HG03045 (cell line): Measurements from ENCODE around the gene SLC6A8.

Experiments used
- ATAC-seq: cut with Tn5 transposase; IDR thresholded peaks from one replicate; pipeline ENCODE4 v1.9.1; 2021; ENCODE audit warnings: mild to moderate bottlenecking, moderate library complexity; ENCODE audit not compliant: unreplicated experiment

SLC6A8 gene

DNA sequence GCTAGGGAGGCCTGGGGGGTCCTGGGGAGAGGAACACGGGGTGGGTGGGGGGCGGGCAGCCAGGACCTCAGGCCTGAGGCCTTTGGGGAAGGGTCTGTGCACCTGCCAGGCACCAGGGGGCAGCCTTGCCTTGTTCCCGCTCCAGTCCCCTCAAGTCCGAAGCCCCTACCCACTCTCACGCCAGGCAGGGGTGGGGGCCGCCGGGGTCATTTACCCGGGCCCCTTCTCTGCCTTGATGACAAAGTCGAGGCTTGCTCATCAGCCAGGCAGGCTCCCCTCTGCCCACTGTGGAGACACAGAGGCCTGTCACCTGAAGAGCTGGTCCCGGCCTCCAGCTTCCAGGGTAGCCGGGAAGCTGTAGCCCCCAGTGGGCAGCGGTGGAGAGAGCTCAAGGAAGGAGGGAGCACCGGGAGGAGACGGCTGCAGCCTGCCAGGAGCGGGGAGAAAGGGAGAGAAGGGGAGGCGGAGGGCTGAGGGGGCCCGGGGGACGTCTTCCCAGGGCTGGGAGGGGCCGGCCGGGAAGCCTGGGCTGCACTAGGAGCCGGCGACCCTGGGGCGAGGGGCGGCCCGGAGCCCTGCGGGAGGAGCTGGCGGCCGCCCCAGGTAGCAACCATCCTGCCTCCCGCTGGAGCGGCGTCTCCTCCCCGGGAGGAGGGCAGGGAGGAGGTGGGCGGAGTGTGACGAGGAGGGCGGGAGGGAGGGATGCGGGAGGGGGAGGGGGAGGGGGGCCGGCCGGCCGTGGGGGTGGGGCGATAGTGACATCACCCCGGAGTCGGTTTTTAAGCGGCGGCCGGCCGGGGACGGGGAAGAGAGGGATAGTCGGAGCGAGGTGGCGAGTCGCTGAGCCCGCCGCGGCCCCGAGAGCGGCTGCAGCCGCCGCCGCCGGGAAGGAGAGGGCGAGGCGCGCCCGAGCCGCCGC is at the start of gene SLC6A8:
Gene SLC6A8, plus strand, starts transcription at position 806 of the 919 bp plus-strand sequence. CDS start 649 bp downstream, outside the sequence.
- no peak for ATAC-seq

DNA sequence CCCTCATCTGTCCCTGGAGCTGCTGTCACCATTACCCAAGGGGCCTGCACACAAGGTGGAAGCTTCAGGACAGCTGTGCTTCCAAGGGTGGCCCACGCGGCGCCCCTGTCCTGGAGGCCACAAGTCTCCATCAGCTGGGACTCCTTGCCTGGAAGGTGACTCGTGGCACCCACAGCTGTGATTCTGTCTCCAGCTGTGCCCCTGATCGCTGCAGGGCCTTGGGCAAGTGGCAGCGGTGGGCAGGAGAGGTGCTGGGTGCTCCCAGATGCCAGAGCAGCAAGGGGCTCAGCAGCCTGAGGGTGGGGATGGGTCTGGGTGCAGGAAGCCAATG is 49.7 kb upstream of the SLC6A8 start:
- no peak for ATAC-seq

DNA sequence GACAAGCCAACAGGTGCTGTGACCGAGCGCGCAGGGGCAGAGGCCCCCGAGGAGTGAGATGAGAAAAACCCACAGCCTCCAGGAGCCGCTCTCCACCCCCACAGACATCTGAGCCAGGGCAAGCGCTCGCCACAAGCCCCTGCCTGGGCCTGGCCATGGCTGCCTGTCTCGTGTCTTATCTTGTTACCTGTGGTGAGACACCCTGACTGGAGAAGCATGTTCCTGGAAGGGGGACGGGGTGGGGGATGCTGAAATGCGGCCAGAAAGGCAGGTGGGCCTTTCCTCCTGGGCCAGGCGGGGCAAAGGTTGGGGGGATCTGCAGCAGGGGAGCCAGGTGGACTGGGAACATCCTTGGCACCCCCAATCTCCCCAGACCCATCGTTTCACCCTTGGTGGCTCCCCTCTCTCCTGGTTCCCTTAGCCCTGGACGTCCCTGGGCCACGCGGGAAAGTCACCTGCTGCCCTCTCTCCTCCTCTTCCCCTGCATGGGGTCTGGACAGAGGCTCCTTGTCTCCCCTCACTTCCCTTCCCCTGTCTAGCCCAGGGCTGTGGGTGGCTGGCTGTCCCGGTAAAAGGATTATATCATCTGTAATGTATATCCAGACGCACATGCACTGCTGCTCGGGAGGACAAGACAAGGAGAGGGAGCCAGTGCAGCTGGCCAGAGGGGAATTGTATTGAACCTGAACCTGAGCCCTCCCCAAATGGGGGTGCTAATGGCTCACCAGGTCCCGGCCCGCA is 49.1 kb upstream of the SLC6A8 start:
- no peak for ATAC-seq

DNA sequence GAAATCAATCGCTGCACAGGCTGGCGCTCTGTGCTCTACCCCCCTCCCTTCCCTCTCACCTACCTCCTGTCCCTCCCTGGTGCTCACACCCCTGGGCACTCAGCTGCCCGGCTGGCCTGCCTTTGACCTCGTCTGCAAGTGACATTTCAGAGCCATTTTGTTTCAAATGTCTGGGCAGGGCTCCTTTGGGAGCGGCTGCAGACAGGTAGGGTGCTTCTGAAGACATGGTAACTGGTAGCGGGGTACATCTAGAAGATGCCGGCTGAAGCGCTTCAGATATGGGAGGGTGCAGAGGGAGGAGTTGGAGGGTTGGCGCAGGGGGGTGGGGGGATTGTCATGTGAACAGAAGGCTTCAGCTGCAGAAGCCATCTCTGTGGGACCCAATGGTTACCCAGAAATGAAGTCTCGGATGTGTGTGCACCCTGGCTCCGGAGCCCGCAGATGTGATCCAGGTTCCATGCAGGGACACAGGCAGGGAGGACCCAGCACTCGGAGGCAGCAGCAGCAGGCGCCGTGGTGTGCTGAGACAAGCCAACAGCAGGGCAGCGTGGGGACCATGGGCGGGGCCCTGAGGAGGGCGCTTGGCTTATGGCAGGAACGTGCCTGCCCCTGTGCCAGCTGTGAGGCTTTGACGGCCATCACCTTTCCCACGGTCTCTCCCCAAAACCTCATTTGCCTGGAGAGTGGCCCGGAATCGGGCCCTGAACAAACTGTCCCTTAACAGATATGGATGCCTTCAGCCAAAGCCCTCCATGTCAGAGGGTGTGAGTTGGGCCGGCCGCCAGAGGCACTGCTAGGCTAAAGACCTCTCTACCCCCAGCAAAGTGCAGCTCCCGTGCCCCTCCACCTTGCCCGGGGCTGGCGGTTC is 48.3 kb upstream of the SLC6A8 start:
- no peak for ATAC-seq

DNA sequence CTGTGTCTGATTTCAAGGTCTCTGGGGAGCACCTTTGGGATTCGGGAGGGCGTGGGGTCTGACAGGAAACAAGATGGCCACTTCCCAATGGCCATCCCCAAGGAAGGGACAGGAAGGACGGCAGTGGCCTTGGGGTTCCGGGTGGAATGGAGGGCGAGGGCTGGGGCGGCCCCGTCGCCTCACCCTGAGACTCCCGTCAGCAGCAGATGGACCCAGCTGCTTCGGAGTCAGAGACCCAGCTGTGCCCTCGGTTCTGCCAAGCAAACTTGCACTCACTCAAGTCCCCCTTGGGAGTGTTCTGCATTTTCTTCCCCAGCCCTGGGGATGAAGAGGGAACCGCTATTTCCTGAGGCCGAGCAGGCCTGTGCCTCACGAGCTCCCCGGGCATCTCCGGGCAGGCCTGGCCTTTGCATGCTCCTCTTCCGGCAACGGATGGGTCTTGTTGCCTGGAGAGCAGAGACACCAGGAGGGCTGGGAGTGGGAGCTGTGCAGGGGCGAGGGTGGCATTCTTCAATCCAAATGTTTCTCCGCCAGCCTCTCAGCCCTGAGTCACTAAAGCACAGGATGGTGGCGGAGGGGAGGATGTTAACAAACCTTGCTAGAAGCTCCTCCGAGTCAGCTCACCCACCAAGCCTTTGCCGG is 47.6 kb upstream of the SLC6A8 start:
- ATAC-seq: no peak

DNA sequence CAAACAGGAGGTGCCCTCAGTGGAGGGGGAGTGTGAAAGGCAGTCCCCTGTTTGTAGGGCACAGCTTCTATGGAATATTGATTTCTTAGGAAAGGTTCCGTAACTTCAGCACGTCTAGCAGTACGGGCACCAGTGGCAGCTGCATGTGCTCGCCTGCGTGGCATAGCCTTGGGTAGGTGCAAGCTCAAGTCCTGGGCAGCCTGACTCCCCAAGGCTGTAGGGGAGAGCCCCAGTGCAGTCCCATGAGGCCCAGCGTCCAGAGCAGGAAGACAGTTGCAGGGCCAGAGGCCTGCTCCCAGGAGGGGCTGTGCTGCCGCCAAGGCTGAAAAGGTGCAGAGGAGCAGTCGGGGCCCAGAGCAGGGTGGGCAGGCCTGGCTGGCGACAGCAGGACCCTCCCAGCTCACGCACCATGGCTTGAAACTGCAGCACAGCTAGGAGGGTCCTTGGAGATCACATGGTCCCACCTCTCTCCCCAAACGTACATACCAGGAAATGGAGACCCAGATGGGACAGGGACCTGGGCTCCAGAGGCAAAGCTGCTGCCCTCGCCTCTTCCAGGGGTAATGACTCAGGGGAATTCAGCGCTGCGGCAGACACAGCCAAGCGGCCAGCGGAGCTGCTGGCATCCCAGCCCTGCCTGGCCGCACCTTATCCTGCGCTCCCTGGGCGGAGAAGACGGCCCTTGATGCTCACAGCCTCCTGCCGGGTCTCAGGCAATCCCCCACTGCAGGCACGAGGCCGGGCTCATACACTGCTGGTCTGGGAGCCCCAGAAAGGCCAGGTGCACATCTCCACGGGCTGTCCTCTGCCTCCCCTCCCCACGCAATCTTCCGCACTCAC is 46.8 kb upstream of the SLC6A8 start:
- no peak for ATAC-seq

DNA sequence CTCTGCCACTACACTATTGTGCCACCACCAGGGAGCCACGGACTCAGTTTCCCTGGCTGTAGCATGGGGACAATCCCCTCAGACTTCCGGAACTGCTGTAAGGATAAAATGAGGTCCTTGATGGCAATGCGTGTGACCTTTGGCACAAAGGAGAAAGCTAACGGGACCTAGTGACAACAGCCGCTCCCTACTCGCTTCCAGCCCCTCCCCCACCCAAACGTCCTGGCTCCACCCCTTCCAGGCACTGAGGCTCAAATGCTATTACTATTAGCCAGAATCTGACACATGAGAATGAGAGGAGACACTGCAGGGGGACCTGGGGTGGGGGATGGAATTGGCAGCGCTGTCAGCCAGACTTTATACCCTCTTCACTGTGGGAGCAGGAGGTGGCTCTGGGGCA is 46.1 kb upstream of the SLC6A8 start:
- no peak for ATAC-seq

DNA sequence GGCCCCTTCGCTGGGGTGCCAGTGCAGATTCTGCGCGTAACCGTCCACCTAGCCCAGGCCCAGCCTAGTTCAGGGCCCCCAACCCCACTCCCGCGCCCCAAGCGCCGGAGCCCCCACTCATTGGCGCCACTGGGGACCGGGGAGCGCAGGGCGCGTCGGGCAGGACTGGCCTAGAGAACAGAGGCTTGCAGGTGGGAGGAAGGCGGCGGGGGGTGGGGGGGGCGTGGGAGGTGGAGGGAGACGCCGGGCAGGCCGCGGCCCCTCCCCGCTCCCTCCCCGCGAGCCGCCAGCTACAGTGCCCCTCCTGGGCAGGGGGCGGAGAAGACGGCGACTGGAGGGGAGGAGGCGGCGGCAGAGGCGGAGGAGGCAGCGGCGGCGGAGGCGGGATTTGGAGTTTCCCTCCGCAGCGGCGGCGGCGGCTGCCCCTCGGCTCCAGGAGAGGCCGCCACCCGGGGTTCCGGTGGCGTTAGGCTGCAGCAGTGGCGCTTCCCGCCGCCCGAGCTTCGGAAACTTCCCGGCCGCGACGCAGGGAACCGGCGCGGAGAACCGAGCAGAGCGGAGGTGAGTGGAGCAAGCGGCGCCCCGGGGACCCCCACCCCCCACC is 45.6 kb upstream of the SLC6A8 start:
- ATAC-seq: no peak

DNA sequence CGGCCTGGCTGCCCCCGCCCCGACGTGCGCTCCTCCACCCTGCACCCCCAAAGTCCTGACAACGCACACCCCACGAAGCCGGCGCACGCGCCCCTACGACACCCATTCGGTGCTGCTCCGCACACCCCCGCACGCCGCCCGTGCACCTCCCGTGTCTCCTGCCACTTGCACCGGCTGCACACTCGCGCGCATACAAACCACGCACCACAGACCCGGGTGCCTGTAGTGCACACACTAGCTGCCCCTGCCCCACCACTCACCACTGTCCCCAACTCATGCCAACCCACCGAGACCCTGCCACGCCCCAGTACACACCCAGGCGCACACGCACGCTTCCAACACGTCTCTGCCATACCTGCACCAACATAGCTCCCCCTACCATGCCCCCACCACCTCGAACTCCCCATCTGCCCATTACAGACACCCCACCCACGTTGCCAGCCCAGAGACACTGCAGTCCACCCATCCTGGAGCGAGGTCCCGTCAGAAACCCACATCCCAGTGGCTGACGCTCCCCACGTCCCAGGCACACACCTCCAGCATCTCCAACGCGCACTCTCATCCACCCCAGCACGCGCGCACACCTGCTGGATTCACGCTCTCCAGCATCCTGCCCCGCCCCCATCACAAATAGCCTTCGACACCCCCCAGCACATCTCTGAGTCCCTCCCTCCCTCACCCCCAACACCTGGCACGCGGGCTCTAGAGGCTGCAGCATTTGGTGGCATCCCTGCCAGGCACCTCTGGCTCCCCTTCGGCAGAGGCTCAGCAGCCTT is 44.9 kb upstream of the SLC6A8 start:
- ATAC-seq: no peak

DNA sequence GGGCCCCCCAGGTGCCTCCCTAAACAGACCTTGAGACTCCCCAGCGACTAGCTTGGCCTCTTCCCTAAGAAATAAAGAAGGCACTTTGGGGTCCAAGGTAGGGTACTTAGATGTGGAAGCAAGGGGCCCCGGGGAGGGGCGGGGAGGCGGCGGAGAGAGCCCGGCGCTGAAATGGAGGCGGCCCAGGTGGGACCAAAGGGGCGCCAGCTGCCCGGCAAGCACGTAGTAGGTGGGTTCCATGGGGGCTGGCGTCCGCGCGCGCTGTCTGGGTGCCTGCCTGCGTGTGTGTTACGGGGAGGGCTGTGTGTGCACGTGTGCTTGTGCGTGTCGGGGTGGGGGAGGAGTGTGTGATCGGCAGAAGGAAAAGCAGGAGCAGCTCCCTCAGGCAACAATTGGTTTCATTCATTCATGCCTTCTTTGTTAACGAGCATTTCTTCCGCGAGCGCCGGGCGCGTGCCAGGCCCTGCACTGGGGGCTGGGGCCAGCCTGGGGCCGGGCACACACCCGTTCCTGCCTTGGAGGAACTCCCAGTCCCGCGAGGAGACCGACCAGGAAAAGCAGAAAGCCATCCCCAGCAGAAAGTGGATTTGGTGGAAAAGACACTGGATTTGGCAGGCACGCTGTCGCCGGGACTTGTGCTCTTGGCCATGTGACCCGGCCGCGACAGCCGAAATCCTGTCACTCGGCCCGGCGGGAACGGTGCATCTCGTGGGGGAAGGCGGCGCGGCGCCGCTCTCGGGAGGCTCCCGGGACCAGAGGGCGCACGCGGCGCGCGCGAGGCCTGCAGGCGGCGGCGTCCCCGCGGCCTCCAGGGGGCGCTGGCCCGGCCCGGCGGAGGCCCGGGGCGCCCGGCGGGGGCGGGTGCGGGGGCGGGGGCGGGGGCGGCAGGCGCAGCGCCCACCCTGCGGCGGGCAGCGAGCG is 44.0 kb upstream of the SLC6A8 start:
- ATAC-seq: no peak

DNA sequence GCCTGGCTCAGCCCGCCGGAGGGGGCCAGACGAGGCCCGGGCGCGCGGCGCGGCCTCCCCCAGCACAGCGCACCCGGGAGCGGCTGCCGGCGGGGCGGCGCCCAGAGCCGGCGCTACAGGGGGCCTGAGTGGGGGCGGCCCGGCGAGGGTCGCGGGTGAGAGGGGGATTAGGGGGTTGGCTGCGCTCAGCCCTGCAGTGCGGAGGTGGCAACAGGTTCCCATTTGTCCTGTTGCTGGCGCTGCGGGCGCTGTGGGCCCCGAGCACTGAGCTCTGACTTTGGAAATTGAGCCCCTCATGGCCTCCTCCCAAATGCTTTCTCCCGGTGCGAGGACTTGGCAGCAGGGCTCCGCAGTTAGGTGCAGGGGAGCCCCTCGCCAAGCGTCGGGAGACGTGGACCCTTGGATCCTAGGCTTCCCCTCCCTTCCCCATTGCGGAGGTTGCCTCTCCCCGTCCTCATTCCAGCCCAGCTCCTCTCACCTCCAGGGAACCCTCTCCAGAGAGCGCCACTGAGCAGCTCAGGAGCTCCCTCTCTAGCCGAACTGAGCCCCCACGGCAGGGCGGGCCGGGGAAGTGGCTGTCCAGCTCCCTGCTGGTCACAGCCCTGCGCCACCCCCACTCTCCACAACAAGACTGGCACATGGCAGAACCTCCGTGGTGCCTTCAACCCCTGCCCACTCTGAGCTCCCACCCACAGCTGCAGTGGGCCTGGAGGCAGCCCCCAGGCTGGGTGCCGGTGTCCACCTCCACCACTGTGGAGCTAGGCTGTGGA is 43.2 kb upstream of the SLC6A8 start:
- no peak for ATAC-seq

DNA sequence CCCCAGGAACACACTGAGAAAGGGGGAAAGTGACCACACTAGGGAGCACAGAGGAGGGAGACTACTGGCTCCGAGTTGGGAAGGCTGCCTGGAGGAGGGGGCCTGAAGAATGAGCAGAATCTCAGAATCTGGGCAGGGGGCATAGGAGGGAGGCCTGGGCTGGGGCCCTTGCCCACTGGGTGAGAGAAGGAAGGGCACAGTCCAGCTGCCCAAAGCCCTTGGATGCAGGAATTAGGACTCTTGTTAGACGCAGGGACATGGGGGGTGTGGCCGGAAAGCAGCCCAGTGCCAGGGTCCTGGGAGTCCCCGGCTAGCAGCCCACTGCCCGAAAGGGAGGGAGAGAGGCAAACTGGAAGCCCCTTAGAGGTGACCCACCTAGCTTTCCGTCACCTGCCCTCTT is 42.6 kb upstream of the SLC6A8 start:
- ATAC-seq: no peak

DNA sequence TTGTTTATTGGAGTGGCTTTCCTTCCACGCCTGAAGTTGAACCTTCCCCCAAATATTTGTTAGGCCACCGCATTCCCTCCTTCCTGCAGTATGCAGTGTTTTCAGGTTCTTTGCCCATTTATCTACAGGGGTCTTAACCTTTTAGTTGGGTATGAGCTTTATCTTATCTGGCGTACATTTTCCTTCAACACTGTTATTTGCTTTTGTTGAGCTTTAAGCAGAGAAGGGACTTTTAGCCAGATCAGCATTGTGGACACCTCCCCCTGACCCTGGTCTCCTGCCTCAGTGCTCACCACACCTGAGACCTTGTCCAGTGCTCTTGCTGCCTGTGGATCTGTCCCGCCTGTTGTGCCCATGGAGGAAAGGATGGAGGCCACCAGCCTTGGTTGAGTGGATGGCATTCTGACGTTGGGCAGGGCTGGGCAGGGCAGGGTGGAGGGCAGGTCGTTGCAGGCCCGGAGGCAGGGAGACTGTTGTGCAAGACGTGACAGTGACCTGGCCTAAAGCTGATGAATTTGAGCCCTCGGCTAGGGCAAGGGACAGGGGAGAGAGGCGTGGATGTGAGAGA is 41.7 kb upstream of the SLC6A8 start:
- no peak for ATAC-seq

DNA sequence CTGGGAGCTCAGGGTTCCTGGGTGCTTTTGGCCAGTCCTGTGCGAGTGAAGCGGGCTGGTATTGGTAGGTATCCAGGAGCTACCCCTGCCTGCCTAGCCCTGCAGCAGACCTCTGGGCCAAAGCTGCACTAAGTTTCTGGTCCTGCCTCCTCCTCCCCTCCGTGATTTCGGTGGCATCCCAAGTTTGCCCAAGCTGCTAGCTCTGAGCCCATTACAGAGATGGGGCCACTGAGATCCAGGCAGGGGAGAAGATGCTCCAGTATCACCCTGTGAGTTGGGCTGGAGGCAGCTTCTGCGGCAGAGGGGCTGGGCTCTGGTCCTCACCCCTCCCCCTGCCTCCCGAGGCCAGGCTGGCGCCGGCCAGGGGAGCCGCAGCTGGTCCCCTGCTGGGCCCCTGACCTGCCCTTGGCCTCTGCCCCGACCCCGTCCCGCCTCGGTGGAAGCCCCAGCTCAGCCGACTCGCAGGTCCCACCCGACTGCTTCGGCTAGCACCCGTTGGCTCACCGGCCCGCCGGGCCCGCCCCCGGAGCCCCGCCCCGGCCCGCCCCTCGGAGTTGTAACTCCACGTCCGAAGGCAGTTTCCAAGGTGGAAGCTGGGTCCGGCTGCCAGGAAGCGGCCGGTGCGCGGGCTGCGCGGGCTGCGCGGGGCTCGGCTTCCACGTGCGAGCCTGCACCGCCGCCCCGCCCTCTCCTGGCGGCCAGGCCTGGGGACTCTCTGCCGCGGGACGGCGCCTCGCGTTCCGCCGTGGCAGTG is 40.9 kb upstream of the SLC6A8 start, which contains the start of gene DUSP9:
Gene DUSP9, plus strand, starts transcription at position 584 of the 754 bp plus-strand sequence. CDS start 751 bp downstream, outside the sequence.
- no peak for ATAC-seq

DNA sequence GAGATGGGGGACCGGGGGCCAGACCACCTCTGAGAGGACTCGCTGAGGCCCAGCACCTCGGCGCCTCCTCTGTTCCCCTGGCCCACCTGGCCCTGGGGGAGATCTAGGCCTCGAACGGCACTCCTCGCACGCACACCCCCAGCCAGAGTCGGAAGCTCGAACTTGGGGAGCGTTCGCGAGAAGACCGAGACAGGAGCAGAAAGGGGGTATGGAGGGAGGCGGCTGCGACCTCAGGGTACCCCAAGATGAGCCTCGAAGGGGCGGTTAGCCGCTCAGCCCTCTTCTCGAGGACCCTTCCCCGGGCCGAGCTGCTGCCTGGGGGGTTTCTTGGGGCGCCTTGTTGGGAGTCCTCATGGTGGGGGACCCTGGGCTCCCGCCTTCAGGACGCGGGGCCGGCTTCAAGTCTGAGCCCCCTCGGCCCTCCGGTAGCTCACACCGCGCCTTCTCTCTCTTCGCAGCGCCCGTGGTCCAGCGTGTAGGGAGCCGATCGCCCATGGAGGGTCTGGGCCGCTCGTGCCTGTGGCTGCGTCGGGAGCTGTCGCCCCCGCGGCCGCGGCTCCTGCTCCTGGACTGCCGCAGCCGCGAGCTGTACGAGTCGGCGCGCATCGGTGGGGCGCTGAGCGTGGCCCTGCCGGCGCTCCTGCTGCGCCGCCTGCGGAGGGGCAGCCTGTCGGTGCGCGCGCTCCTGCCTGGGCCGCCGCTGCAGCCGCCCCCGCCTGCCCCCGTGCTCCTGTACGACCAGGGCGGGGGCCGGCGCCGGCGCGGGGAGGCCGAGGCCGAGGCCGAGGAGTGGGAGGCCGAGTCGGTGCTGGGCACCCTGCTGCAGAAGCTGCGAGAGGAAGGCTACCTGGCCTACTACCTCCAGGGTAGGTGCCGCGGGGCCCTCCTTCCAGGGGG is 40.0 kb upstream of the SLC6A8 start:
- ATAC-seq: no peak
